SKM-1 treated with dmso at 0.1 percent for 144 hours (cell line): ENCODE data around the gene AGL.
A peak's percentile ranks its signal among the peaks of the same experiment; 100 is the strongest.
"Not testable (repeated sequence)": the region's sequence is repeated elsewhere in the genome, so short reads cannot be mapped to it uniquely, and the experiment has no call there.

ENCODE experiments used
- DNase-seq: peaks from one replicate; lab custom pipeline; 2025; ENCODE audit not compliant: unreplicated experiment; lab: John Stamatoyannopoulos, UW

The AGL gene

GRCh38 chr1:99935534-99935933 lies 85.4 kb downstream of the AGL start:
- no peak for DNase-seq

GRCh38 chr1:99936071-99936470 lies 85.9 kb downstream of the AGL start:
- no peak for DNase-seq

GRCh38 chr1:99942723-99943122 lies 92.6 kb downstream of the AGL start:
- DNase-seq, result no peak

GRCh38 chr1:99943223-99943794 lies 93.1 kb downstream of the AGL start:
- DNase-seq, result no peak

GRCh38 chr1:99944192-99944591 lies 94.0 kb downstream of the AGL start:
- DNase-seq, result no peak

- DNase-seq, result no peak
Observed at GRCh38 chr1:99945174-99945573, 95.0 kb downstream of the AGL start.

- DNase-seq, result no peak
Observed at GRCh38 chr1:99950486-99950885, 100.3 kb downstream of the AGL start.

- DNase-seq, result no peak
Observed at GRCh38 chr1:99952522-99952921, 102.4 kb downstream of the AGL start.

DNA sequence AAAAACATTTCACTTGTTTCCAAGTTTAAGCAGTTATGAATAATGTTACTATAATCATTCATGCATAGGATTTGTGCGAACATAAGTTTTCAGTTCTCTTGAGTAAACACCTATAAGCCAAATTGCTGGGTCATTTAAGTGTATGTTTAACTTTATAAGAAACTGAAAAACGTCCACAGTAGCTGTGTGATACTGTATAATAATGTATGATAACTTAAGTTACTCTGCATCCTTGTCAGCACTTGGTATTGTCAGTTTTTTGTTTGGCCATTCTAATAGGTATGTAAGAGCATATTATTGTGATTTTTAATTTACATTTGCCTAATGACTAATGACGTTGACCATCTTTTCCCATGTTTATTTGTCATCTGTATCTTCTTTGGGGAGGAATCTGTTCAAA lies 105.2 kb downstream of the AGL start:
- no peak for DNase-seq

DNA sequence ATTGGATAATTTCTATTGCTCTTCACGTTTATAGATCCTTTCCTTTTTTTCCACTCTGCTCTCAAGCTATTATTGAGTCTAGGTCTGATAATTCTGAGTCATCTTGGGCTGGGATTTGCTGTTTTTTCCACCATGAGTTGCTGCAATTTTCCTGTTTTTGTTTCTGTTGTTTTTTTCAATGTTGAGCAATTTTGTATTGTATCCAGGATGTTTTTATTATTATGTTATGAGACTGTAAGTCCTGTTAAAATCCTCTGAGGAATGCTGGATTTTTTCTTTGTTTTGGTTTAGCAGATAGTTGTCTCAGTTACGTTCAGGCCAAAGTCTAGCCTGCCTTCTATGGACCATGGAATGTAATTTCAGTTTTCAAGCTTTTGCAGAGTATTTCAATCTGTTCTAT lies 106.6 kb downstream of the AGL start:
- no peak for DNase-seq

- DNase-seq, result no peak
Observed at GRCh38 chr1:99957818-99958217, 107.7 kb downstream of the AGL start.

GRCh38 chr1:99959189-99959705 lies 109.1 kb downstream of the AGL start:
- not testable (repeated sequence) for DNase-seq

DNA sequence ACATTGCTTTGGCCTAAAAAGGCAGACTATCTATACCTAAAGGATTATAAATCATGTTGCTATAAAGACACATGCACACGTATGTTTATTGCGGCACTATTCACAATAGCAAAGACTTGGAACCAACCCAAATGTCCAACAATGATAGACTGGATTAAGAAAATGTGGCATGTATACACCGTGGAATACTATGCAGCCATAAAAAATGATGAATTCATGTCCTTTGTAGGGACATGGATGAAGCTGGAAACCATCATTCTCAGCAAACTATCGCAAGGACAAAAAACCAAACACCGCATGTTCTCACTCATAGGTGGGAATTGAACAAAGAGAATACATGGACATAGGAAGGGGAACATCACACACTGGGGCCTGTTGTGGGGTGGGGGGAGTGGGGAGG lies 110.1 kb downstream of the AGL start:
- not testable (repeated sequence) for DNase-seq

DNA sequence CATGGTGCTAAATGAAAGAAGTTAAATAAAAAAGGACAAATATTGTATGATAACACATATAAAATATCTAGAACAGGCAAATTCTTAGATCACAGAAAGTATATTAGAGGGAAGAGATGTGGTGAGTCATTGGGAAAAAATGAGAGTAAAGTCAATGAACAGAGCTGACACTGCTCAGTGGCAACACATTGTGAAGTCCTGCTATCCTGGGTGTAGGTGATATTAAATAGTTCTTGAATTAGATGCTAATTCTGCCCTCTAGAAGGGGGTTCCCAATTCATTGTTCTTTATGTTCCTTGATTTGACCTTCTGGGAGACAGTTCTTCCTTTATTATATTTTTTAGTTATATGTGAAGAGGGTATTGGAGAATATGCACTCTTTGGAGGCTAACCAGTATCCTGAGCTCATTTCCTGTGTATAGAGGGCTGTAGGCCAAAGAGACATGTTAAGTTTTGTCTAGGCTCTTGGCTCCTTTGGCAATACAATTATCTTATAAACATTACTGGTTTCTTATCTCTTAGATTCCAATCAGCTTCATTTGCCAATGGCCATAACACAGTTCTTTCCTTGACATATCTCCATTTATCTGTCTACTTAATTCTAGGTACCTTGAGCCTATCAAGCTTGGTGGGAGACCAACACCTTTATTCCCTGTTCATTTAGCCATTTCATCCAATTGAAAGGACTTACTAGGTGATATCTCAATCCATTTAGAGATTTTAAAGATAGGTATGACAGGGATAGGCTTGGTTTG lies 113.1 kb downstream of the AGL start:
- no peak for DNase-seq

- no peak for DNase-seq
Observed at GRCh38 chr1:99964806-99965205, 114.6 kb downstream of the AGL start.

GRCh38 chr1:99965646-99966375 lies 115.7 kb downstream of the AGL start:
- no peak for DNase-seq

- DNase-seq, result no peak
Observed at GRCh38 chr1:99968214-99968613, 118.1 kb downstream of the AGL start.

GRCh38 chr1:99969260-99969728 lies 119.1 kb downstream of the AGL start:
- DNase-seq, result no peak

DNA sequence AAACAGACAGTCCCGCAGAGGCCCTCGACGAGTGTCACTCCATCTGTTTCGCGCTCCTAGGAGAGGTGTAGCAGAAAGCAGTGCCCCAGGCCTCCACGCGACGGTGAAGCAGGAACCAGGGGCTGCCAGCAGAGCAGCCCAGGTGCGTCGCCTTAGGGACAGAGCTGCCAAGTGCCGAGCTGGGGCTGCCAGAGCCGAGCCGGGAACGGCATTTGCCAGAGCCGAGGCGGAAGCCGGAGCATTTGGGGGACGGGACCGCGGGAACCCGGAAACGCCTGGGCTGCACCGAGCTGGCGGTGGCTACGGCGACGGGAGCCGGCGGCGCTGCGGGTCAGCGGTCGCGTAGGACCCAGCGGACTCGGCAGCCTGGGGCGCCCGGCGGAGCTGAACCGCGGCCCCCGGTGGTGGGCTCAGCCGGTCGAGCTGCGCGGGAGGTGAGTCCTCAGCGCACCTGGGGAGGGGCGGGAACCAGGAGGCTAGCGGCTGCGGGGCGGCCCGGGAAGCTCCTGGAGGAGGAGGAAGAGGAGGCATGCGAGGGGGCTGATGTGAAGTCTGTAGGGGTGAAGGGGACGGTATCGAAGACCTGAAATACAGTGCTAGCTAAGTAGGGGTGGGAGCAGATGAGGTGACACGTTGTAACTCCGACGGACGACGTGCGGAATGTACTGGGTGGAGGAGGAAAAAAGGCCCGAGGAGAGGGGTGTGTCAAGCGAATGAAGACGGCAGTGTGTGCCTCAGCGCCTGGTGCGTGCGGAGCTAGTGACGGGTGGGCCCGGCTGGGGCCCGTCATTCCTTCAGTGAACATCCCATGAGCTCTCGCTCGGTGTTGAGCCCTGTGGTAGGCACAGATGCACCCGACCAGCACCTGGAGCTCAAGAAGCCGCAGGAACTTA lies 119.8 kb downstream of the AGL start, which contains the start of gene SLC35A3:
TSS of gene SLC35A3 (plus strand) at position 268 of the 893 bp plus-strand sequence. CDS start 23,559 bp downstream, outside the sequence.
- DNase-seq, result peak; percentile 43

DNA sequence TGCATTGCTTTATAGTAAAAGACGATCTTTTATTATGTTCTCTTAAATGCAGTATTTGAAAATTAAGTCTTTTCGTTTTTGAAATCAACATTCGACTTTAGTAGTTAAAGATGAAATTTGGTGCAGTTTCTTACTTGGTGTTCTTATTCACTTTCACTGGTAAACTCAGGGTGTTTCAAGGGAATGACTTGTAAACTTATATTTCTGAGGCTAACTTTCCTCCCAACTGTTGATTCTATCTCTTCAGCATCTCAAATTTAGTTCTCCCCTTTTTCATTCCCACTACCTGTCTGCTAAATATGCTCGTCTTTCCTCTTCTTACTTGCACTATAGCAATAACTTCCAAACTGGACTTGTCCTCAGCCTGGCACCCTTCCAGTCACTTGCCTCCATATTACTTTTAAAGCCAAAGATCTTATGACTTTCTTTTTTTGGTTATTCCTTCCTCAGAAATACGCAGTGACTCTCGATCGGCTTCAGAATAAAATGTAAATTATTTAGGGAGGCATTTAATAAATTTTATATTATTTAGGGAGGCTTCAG lies 120.6 kb downstream of the AGL start:
- no peak for DNase-seq
